ENCODE measurements around the gene COP1. TPM values are rescaled to one million over a fixed set of nuclear protein-coding genes. Genes with fewer than 3 reads are reported as not detected.

COP1 gene
- total RNA-seq, 1 donor from 2014 or later: 45.0 TPM

GRCh38 chr1:176199707-176200106 is 7.4 kb downstream of the COP1 start:
- no peak for DNase-seq

GRCh38 chr1:176198413-176198812 is 8.7 kb downstream of the COP1 start:
- DNase-seq: no peak

DNA sequence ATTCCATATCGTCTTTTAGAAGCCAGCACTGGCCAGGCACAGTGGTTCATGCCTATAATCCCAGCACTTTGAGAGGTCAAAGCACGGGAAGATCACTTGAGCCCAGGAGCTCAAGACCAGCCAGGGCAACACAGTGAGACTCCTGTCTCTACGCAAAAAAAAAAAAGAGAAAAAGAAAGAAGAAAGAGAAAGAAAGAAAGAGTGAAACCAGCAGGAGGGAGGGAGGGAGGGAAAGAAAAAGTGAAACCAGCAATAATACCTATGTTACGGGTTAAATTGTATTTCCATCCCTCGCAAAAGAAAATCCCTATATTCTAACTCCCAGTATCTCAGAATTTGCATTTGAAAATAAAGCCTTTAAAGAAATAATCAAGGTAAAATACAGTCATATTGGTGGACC is 10.4 kb downstream of the COP1 start:
- no peak for DNase-seq

GRCh38 chr1:176195547-176195946 is 11.5 kb downstream of the COP1 start:
- DNase-seq: no peak

GRCh38 chr1:176193663-176194062 is 13.4 kb downstream of the COP1 start:
- no peak for DNase-seq

- no peak for DNase-seq
Measured at GRCh38 chr1:176193023-176193422, 14.1 kb downstream of the COP1 start.

GRCh38 chr1:176188604-176189003 is 18.5 kb downstream of the COP1 start:
- no peak for DNase-seq

GRCh38 chr1:176187001-176187400 is 20.1 kb downstream of the COP1 start:
- DNase-seq: no peak

DNA sequence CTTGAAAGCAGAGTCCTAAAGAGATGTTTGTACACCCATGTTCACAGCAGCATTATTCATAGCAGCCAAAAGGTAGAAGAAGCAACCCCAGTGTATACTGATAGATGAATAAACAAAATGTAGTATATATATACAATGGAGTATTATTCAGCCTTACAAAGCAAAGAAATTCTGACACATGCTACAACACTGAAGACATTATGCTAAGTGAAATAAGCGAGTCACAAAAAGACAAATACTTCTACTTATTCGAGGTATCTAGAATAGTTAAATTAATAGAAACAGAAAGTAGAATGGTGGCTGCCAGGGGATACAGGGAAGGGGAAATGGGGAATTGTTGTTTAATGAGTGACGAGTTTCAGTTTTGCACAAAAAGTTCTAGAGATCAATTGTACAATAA is 23.5 kb downstream of the COP1 start:
- no peak for DNase-seq

DNA sequence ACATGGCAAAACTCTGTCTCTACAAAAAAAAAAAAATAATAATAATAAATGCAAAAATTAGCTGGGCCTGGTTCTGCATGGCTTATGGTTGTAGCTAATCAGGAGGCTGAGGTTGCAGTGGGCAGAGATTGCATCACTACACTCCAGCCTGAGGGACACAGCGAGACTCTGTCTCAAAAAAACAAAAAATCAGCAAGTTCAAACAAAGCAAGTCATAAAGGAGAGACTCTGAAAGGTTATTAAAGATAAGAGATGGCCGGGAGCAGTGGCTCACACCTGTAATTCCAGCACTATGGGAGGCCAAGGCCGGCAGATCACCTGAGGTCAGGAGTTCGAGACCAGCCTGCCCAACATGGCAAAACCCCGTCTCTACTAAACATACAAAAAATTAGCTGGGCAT is 28.8 kb downstream of the COP1 start:
- DNase-seq: no peak

- no peak for DNase-seq
Measured at GRCh38 chr1:176177764-176178163, 29.3 kb downstream of the COP1 start.

- no peak for DNase-seq
Measured at GRCh38 chr1:176174108-176174507, 33.0 kb downstream of the COP1 start.

DNA sequence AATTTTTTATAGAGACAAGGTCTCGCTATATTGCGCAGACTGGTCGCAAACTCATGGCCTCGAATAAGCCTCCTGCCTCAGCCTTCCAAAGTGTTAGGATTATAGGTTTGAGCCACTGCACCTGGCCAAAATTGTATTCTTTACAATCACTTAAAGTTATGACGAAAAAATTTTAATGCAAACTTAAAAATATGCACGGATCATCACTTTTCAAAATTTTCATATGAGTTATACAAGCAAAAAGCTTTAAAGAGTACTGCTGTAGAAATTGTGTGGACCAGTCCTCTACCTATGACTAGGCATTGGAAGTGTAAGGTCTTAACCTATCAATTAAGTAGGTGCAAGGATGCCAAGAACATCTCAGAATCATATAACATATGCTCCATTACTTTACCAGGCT is 34.9 kb downstream of the COP1 start:
- DNase-seq: no peak

DNA sequence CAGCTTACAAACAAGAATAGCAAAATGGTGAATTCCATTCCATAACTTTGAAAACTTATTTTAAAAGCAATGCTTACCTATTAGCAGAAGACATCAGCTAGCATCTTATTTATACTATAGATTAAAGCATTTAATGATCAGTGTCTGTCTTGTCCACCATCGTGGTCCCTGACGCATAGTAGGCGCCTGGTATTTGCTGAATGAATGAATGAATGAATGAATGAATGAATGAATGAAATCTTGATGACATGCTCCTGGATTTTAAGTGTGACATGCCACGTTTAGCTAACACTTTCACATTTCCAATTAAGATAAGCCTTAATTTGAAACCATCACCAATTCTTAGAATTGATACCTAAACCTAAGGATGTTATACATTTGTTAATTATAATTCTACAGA is 39.9 kb downstream of the COP1 start:
- DNase-seq: no peak

- no peak for DNase-seq
Measured at GRCh38 chr1:176165573-176165972, 41.5 kb downstream of the COP1 start.

- no peak for DNase-seq
Measured at GRCh38 chr1:176164014-176164678, 42.9 kb downstream of the COP1 start.

- no peak for DNase-seq
Measured at GRCh38 chr1:176159993-176160392, 47.1 kb downstream of the COP1 start.

GRCh38 chr1:176157995-176158394 is 49.1 kb downstream of the COP1 start:
- no peak for DNase-seq

- DNase-seq: no peak
Measured at GRCh38 chr1:176149939-176150807, 56.9 kb downstream of the COP1 start.

- no peak for DNase-seq
Measured at GRCh38 chr1:176144526-176144925, 62.6 kb downstream of the COP1 start.

- no peak for DNase-seq
Measured at GRCh38 chr1:176142973-176143372, 64.1 kb downstream of the COP1 start.

- no peak for DNase-seq
Measured at GRCh38 chr1:176141449-176141848, 65.6 kb downstream of the COP1 start.

DNA sequence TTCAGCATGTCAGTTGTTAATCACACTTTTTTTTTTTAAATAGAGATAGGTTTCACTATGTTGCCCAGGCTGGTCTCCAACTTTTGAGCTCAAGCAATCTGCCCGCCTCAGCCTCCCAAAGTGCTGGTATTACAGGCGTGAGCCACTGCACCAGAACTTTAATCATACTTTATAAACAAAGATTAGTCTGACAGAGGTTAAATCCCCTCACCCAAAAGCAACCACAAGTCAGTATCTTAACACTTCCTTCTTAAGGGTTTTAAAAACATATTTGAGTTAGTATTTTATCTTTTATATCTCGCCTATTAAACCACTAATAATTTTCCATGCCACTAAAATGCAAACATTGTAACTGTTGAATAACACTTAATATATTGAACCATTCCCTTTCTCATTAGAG is 70.2 kb downstream of the COP1 start:
- DNase-seq: no peak

DNA sequence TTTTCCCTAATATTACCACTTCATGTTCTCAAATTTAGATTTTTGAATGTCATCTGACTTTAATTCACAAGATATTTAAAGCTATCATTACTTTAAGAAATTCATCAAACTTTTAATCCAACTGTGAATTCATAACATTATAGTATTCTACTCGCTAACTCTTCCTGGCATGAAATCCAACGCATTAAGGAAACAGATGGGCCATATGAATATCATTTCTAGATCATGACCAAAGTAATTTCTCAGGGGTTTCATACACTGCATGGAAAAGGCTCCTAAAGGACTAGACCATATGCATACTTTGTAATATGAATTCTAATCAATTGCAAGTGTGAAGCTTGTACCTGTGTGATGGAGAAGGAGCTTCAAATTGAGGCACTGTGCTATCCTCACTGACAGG is 72.4 kb downstream of the COP1 start:
- no peak for DNase-seq

Measured in tongue (tissue), 2 donors.